ENCODE results near the gene SIAH1.
"Not testable (repeated sequence)": the region's sequence is repeated elsewhere in the genome, so short reads cannot be mapped to it uniquely, and the experiment has no call there.

The SIAH1 gene

GRCh38 chr16:48385253-48386150 is at the start of gene SIAH1:
TSS of gene SIAH1 (minus strand) at chr16:48385413. CDS start at chr16:48362428, 22,985 bp downstream.
- DNase-seq = peak; percentile 84

- DNase-seq = no peak
Observed at GRCh38 chr16:48434653-48435317, 49.6 kb upstream of the SIAH1 start.

GRCh38 chr16:48433850-48434530 is 48.8 kb upstream of the SIAH1 start:
- no peak for DNase-seq

- no peak for DNase-seq
Observed at GRCh38 chr16:48433116-48433849, 48.1 kb upstream of the SIAH1 start.

GRCh38 chr16:48432136-48432535 is 46.9 kb upstream of the SIAH1 start:
- no peak for DNase-seq

GRCh38 chr16:48430890-48431289 is 45.7 kb upstream of the SIAH1 start:
- no peak for DNase-seq

GRCh38 chr16:48426244-48427141 is 41.3 kb upstream of the SIAH1 start:
- DNase-seq = no peak

- no peak for DNase-seq
Observed at GRCh38 chr16:48422537-48422936, 37.3 kb upstream of the SIAH1 start.

- DNase-seq = no peak
Observed at GRCh38 chr16:48421741-48422140, 36.5 kb upstream of the SIAH1 start.

GRCh38 chr16:48420437-48420836 is 35.2 kb upstream of the SIAH1 start:
- no peak for DNase-seq

GRCh38 chr16:48416617-48417016 is 31.4 kb upstream of the SIAH1 start:
- not testable (repeated sequence) for DNase-seq

GRCh38 chr16:48413272-48413671 is 28.1 kb upstream of the SIAH1 start:
- no peak for DNase-seq

- no peak for DNase-seq
Observed at GRCh38 chr16:48409839-48410632, 24.8 kb upstream of the SIAH1 start.

GRCh38 chr16:48408688-48409087 is 23.5 kb upstream of the SIAH1 start:
- DNase-seq = no peak

GRCh38 chr16:48405907-48406306 is 20.7 kb upstream of the SIAH1 start:
- DNase-seq = no peak

GRCh38 chr16:48405153-48405552 is 19.9 kb upstream of the SIAH1 start:
- DNase-seq = no peak

GRCh38 chr16:48402547-48402946 is 17.3 kb upstream of the SIAH1 start:
- DNase-seq = not testable (repeated sequence)

- no peak for DNase-seq
Observed at GRCh38 chr16:48395375-48395774, 10.2 kb upstream of the SIAH1 start.

- no peak for DNase-seq
Observed at GRCh38 chr16:48394355-48394703, 9.1 kb upstream of the SIAH1 start.

- no peak for DNase-seq
Observed at GRCh38 chr16:48393485-48394354, 8.5 kb upstream of the SIAH1 start.

Measured in activated T-cell treated with anti-CD3 and anti-CD28 coated beads for 4 hours (primary cell).